Epithelial cell of esophagus (primary cell): ENCODE measurements around the gene ISYNA1.

Source experiments
- DNase-seq: peaks from one replicate; pipeline ENCODE4 v3.0.0; 2010; ENCODE audit warnings: low read depth
- H3K4me3 ChIP-seq: 2 replicates; pipeline ENCODE4 v1.5.1; 2011; ENCODE audit warnings: mild to moderate bottlenecking, low read length, control low read depth
- CTCF ChIP-seq: IDR thresholded peaks from 2 replicates; pipeline ENCODE4 v1.5.1; 2011; ENCODE audit warnings: low read depth, mild to moderate bottlenecking, low read length, control low read depth, inconsistent platforms; ENCODE audit not compliant: insufficient read depth; ENCODE audit errors: missing control alignments

ISYNA1 gene

DNA sequence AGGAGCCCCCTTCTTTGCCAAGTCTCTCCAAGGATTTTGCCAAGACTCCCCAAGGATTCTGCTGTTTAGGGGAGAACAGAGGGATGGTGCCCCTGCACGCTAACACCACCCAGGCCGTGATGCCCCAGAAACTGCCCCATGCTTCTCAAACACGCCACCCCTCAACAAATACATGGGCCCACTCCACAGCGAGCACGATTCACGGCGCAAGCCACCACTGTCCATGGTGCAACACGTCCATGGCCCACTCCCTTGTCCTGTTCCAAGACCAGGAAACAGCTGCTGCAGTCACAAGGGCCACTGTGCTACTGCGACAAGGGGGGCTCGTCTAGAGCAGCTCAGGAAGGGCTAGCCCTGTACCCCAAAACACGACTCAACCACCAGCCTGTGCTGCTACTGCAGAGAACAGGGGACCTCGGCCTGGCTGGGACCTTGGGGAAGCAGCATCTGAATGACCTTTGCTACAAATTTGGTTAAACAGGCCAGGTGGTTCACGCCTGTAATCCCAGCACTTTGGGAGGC lies 36.5 kb upstream of the ISYNA1 start:
- no peak overlapping the region for H3K4me3 ChIP-seq
- no peak for TF ChIP-seq CTCF
- DNase-seq, result no peak

DNA sequence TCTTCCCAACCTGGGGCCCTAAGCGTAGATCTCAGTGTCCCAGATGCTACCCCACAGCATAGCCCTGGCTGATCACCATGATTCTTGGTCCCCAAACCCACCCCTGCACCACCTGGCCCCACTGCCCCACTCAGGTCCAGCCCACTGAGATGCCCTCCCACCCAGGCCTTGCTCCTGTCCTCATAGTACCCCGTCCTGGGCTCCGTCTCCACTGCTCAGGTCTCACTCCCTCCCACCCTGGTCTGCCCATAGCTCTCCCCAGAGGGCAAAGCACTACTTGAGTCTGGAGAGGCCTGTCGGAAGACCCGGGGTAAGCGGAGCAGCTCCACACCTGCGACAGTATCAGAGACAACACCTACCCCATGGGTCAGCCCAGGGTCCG lies 35.8 kb upstream of the ISYNA1 start:
- no peak for DNase-seq
- no peak for TF ChIP-seq CTCF
- H3K4me3 ChIP-seq, result no peak overlapping the region

DNA sequence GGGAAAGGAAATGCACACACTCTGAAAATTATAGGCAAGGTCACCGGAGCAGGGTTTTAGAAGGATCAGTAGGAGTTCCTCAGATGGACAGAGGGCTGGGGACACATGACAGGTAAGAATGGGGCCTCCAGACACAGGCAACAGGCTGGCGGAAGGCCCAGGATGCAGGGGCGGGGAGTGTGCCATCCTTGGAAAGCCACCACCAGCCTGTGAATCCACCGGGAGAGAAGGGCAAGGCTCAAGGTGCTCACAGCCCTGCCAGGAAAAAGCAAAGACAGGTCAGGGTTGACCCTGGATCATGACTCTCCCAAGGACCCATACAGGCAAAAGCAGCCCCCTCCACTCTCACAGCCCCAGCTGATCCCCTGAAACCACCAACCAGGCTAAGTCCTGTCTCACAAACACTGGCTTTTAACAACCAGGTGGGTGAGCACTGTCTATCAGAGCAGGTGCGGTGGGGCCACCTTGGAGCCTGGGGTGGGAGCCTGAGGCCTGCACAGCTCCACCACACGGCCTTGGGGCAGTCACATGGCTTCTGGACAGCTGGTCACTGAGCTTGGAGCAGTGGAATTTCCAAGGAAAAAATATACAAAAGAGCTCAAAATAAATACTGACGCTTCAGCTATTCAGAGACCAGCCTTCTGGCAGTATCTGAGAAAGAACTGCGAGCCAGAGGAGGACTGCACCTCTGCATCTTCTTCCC lies 35.2 kb upstream of the ISYNA1 start:
- H3K4me3 ChIP-seq, result no peak overlapping the region
- TF ChIP-seq CTCF, result no peak
- no peak for DNase-seq

DNA sequence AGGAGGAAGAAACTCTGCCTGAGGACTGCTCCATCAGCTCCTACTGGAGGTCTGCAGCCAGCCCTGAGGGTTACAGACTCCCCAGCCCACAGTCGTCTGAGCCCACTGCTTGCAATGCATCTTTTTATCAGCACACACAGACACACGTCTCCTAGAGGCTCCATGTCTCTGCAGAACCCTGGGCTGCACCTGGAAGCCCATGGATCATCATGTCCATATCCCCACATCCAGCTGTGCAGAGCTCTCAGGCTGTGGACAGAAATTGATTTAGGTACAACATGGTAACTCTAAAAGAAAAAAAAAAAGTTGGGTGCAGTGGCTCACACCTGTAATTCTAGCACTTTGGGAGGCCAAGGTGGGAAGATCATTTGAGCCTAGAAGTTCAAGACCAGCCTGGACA lies 32.9 kb upstream of the ISYNA1 start:
- DNase-seq, result no peak
- no peak for TF ChIP-seq CTCF

GRCh38 chr19:18469069-18469846 lies 31.3 kb upstream of the ISYNA1 start:
- no peak overlapping the region for H3K4me3 ChIP-seq
- DNase-seq, result peak; percentile 72
- TF ChIP-seq CTCF, result peak; percentile 74

More for the DNA sequence above, 32.9 kb upstream of the ISYNA1 start:
- H3K4me3 ChIP-seq, result no peak overlapping the region

- no peak for DNase-seq
- no peak for TF ChIP-seq CTCF
- no peak overlapping the region for H3K4me3 ChIP-seq
Measured at GRCh38 chr19:18468517-18468916, 30.6 kb upstream of the ISYNA1 start.
